ENCODE measurements around the gene TBC1D7.

TBC1D7 gene

GRCh38 chr6:13328076-13328874, at the start of gene TBC1D7:
Gene TBC1D7 (minus strand): TSS chr6:13328537. CDS start chr6:13326898, 1,639 bp downstream.
- H3K27ac ChIP-seq: peak within 1 kb of the TSS; percentile 85
- TF ChIP-seq ZFX (IDR thresholded peaks at IDR 0.05) (no peak), CTCF (conservative IDR thresholded peaks at IDR 0.05) (peak; percentile 22)

- TF ChIP-seq ZFX (IDR thresholded peaks at IDR 0.05) (no peak), CTCF (conservative IDR thresholded peaks at IDR 0.05) (no peak)
- H3K27ac ChIP-seq: no peak overlapping the region
Observed at GRCh38 chr6:13377054-13377758, 48.9 kb upstream of the TBC1D7 start.

- H3K27ac ChIP-seq: no peak overlapping the region
- TF ChIP-seq CTCF (conservative IDR thresholded peaks at IDR 0.05) (no peak), ZFX (IDR thresholded peaks at IDR 0.05) (no peak)
Observed at GRCh38 chr6:13375360-13375878, 47.1 kb upstream of the TBC1D7 start.

- TF ChIP-seq ZFX (IDR thresholded peaks at IDR 0.05) (no peak), CTCF (conservative IDR thresholded peaks at IDR 0.05) (no peak)
Observed at GRCh38 chr6:13373919-13374318, 45.6 kb upstream of the TBC1D7 start.

GRCh38 chr6:13373488-13373886, 45.1 kb upstream of the TBC1D7 start:
- TF ChIP-seq CTCF (conservative IDR thresholded peaks at IDR 0.05): no peak
- TF ChIP-seq ZFX (IDR thresholded peaks at IDR 0.05): no peak
- H3K27ac ChIP-seq: no peak overlapping the region

More at GRCh38 chr6:13373919-13374318, 45.6 kb upstream of the TBC1D7 start:
- H3K27ac ChIP-seq: no peak overlapping the region

GRCh38 chr6:13372688-13373487, 44.6 kb upstream of the TBC1D7 start:
- TF ChIP-seq CTCF (conservative IDR thresholded peaks at IDR 0.05) (no peak), ZFX (IDR thresholded peaks at IDR 0.05) (no peak)
- no peak overlapping the region for H3K27ac ChIP-seq

Data from C4-2B (cell line).